Measurements from ENCODE around the gene ANKRD36B. TPM values are rescaled to one million over a fixed set of nuclear protein-coding genes. Genes with fewer than 3 reads are reported as not detected.

ANKRD36B gene
- total RNA-seq: 26.6 and 38.8 TPM in 2 replicates

DNA sequence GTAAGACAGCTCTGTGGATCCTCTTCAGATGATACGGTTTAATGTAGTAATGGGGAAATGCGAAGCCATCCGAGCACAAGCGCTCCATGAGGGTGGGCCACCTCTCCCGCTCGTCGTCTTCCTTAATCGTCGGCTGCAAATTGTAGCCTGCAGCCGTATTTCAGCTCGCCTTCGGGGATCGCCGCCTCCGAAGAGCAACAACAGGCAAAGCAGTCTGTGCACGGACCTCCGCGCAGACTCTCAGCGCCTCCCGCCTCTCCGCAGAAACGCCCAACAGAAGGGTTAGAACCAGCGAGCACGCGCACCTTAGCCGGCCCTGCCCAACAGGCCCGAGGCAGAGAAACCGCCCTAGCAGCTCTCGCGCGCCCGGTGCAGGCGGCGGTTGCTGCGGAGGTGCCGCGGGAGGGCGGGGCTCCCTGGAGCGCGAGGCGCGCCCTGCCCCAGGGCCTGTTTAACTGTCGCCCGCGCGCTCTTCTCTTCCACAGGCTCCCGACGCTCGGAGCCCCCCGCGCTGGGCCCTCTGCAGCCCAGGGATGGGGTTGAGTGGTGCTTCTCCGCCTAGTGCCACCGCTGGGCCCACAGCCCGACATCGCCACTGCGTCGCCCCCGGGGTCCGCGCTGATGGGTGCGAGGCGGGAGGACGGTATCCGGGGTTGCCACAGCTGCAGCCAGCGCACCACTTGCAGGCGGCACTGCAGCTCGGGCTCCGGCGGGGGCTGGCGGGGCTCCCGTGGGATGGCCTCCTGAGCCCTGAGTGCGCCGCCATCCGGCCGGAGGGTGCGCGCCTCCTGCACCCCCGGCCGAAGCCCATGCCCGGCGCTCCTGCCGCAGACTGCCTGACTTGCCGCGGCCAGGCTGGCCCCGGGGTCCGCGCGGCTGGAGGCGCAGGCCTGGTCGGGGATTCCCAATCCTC lies at the start of gene ANKRD36B:
ANKRD36B (minus strand) TSS at position 280 of the 913 bp plus-strand sequence; CDS start at position 88, 192 bp downstream.

Other genes with a start within 250 kb of the ANKRD36B start
- 126 and 142 TPM in 2 replicates for gene COX5B, start 56.2 kb upstream of the ANKRD36B start, total RNA-seq
- gene ACTR1B, start 74.2 kb upstream of the ANKRD36B start, total RNA-seq: 44.8 and 59.9 TPM in 2 replicates
- 1.2 and 2.9 TPM in 2 replicates for gene C2orf92, start 79.8 kb upstream of the ANKRD36B start, total RNA-seq
- gene ZAP70, start 123.7 kb upstream of the ANKRD36B start, total RNA-seq: not detected in 2 replicates